OCI-LY1 (cell line): Measurements from ENCODE around the gene TNF.
A peak's percentile ranks its signal among the peaks of the same experiment; 100 is the strongest.
"Not testable (repeated sequence)": the region's sequence is repeated elsewhere in the genome, so short reads cannot be mapped to it uniquely, and the experiment has no call there.

Source experiments
- H2AFZ ChIP-seq: fragments of 200-600 bp; sonication (generic), shearing (Covaris generic); 2 replicates; pipeline ENCODE4 v1.6.0; 2014; ENCODE audit warnings: antibody characterized with exemption, mild to moderate bottlenecking, low read length
- H3F3A ChIP-seq: fragments of 200-600 bp; sonication (generic), shearing (Covaris generic); 2 replicates; pipeline ENCODE4 v1.6.0; 2014; ENCODE audit warnings: mild to moderate bottlenecking, antibody characterized with exemption, low read length, moderate library complexity; ENCODE audit not compliant: insufficient read depth
- H3K27ac ChIP-seq: fragments of 200-600 bp; sonication (generic); 2 replicates; pipeline ENCODE4 v1.5.1; 2014; ENCODE audit warnings: low read length, mixed run types, mild to moderate bottlenecking, low read depth; ENCODE audit not compliant: poor library complexity, severe bottlenecking
- H3K27me3 ChIP-seq: fragments of 200-600 bp; sonication (generic); 2 replicates; pipeline ENCODE4 v1.6.0; 2014; ENCODE audit warnings: antibody characterized with exemption, mild to moderate bottlenecking, low read length, moderate library complexity; ENCODE audit not compliant: insufficient read depth
- H3K36me3 ChIP-seq: fragments of 200-600 bp; sonication (generic); 2 replicates; pipeline ENCODE4 v1.6.1; 2014; ENCODE audit warnings: mild to moderate bottlenecking, antibody characterized with exemption, low read length, moderate library complexity, mixed read lengths; ENCODE audit not compliant: insufficient read depth
- H3K4me1 ChIP-seq: fragments of 200-600 bp; sonication (generic); 2 replicates; pipeline ENCODE4 v1.5.1; 2014; ENCODE audit warnings: mild to moderate bottlenecking, low read length, moderate library complexity; ENCODE audit not compliant: insufficient read depth, severe bottlenecking
- H3K4me2 ChIP-seq: fragments of 200-600 bp; sonication (generic), shearing (Covaris generic); 2 replicates; pipeline ENCODE4 v1.6.1; 2014; ENCODE audit warnings: low read length
- H3K4me3 ChIP-seq: fragments of 200-600 bp; sonication (generic); 2 replicates; pipeline ENCODE4 v1.5.1; 2014; ENCODE audit warnings: low read length, low read depth, mild to moderate bottlenecking, mixed read lengths; ENCODE audit not compliant: poor library complexity, severe bottlenecking
- H3K79me2 ChIP-seq: fragments of 200-600 bp; shearing (Covaris generic); 2 replicates; pipeline ENCODE4 v1.6.1; 2016; ENCODE audit warnings: mixed run types, low read length, mixed read lengths; ENCODE audit not compliant: insufficient read depth
- H3K9ac ChIP-seq: fragments of 200-600 bp; sonication (generic), shearing (Covaris generic); 2 replicates; pipeline ENCODE4 v1.6.1; 2014; ENCODE audit warnings: mild to moderate bottlenecking, low read length, mixed read lengths
- H3K9me2 ChIP-seq: fragments of 200-600 bp; sonication (generic), shearing (Covaris generic); 2 replicates; pipeline ENCODE4 v1.6.1; 2014; ENCODE audit warnings: low read depth, mild to moderate bottlenecking, low read length, mixed read lengths
- H3K9me3 ChIP-seq: fragments of 200-600 bp; shearing (Covaris generic); 2 replicates; pipeline ENCODE4 v1.6.1; 2014; ENCODE audit warnings: low read length, mixed read lengths
- H4K20me1 ChIP-seq: fragments of 200-600 bp; sonication (generic), shearing (Covaris generic); 2 replicates; pipeline ENCODE4 v1.6.0; 2016; ENCODE audit warnings: mild to moderate bottlenecking, low read length; ENCODE audit not compliant: insufficient read depth
- EZH2 ChIP-seq: fragments of 200-600 bp; sonication (generic), shearing (Covaris generic); IDR thresholded peaks from 2 replicates; pipeline ENCODE4 v1.8.0; 2017; ENCODE audit warnings: borderline replicate concordance, mixed run types, mild to moderate bottlenecking, antibody characterized with exemption, low read length, moderate library complexity, mixed read lengths
- TF ChIP-seq, protein P1 (sequence below): fragments of 200-600 bp; sonication (generic), shearing (Covaris generic); IDR thresholded peaks from 2 replicates; pipeline ENCODE4 v1.5.1; 2017; ENCODE audit warnings: mild to moderate bottlenecking, antibody characterized with exemption, low read length, moderate library complexity, mixed read lengths

TNF gene

DNA sequence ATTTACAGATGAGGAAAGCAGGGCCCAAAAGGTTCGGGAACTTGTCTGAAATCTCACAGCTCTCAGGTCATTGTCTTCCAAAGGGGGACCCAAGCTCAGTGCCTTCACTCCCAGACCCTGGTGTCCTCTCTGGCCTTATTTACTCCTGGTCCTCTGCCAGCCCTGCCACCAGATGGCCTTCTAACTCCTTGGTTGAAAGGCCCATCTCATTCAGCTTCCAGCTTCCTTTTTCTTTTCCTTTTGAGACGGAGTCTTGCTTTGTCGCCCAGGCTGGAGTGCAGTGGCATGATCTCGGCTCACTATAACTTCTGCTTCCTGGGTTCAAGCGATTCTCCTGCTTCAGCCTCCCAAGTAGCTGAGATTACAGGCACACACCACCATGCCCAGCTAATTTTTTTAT, 24.0 kb upstream of the TNF start:
- not testable (repeated sequence) for H3K79me2 ChIP-seq, H3K36me3 ChIP-seq, H3K27me3 ChIP-seq, H3K9ac ChIP-seq, H2AFZ ChIP-seq, H3K9me3 ChIP-seq, H3K27ac ChIP-seq, H3K4me3 ChIP-seq, H4K20me1 ChIP-seq, H3K4me2 ChIP-seq, H3F3A ChIP-seq, H3K9me2 ChIP-seq
- H3K4me1 ChIP-seq, result peaks cover 51% of the 10 kb centered on the region
- TF ChIP-seq, protein P1, sequence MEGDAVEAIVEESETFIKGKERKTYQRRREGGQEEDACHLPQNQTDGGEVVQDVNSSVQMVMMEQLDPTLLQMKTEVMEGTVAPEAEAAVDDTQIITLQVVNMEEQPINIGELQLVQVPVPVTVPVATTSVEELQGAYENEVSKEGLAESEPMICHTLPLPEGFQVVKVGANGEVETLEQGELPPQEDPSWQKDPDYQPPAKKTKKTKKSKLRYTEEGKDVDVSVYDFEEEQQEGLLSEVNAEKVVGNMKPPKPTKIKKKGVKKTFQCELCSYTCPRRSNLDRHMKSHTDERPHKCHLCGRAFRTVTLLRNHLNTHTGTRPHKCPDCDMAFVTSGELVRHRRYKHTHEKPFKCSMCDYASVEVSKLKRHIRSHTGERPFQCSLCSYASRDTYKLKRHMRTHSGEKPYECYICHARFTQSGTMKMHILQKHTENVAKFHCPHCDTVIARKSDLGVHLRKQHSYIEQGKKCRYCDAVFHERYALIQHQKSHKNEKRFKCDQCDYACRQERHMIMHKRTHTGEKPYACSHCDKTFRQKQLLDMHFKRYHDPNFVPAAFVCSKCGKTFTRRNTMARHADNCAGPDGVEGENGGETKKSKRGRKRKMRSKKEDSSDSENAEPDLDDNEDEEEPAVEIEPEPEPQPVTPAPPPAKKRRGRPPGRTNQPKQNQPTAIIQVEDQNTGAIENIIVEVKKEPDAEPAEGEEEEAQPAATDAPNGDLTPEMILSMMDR, result peak; percentile 67

DNA sequence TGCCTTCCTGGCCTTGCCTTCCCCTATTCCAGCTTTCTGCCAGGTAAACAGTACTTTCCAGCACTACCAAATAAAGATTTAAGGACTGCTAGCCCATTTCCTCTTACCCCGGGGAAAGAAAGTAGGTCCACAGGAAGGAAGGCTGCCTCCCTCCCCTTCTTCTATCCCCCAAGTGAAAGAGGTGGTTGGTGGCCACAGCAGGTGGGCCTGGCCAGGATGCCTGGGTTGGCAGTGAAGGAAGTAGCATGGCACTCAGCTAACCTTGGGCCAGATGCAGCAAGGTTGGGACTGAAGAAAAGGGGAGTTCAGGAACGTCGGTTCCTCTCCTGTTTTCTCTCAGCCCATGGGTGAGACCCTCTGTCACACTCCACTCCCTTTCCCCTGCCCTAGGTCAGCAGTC, 19.1 kb upstream of the TNF start:
- TF ChIP-seq EZH2, result no peak
- TF ChIP-seq, protein P1, result no peak
- Histone ChIP-seq H3K36me3 (peaks cover 14% of the 10 kb centered on the region), H2AFZ (no peak overlapping the region), H4K20me1 (no peaks in the 10 kb centered on the region), H3K9ac (peak overlapping the region; percentile 14; the same call in 1 of the 2 replicates), H3K27me3 (no peaks in the 10 kb centered on the region), H3K4me2 (no peak overlapping the region; the same call in 1 of the 2 replicates), H3K79me2 (no peaks in the 10 kb centered on the region), H3K27ac (peak overlapping the region; percentile 69), H3K9me3 (no peaks in the 10 kb centered on the region), H3K4me1 (peaks cover 60% of the 10 kb centered on the region), H3F3A (peaks cover 16% of the 10 kb centered on the region; the same call in 1 of the 2 replicates), H3K9me2 (no peaks in the 10 kb centered on the region), H3K4me3 (no peak overlapping the region)

DNA sequence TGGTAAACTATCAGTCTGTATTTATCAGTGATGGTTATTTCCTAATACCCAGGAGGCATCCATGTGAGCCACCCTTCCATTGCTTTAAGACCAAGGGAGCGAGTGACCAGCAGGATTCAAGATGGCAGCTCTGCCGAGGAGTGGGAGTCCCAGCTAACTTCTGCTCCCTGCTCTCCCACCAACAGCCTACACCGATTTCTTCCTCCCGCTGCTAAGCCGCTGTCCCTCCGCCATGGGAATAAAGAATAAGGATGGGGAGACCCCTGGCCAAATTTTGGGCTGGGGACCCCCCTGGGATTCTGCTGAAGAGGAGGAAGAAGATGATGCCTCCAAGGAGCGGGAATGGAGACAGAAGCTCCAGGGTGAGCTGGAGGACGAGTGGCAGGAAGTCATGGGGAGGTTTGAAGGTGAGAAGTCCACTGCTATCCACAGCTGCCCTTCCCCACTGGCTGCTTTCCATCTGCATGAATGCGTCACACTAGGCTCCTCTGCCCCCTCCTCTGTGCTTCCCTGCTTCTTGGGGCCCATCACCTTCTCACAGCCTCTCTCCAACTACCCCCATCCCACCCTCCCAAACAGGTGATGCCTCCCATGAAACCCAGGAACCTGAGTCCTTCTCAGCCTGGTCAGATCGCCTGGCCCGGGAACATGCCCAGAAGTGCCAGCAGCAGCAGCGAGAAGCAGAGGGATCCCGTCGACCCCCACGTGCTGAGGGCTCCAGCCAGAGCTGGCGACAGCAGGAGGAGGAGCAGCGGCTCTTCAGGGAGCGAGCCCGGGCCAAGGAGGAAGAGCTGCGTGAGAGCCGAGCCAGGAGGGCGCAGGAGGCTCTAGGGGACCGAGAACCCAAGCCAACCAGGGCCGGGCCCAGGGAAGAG, 17.7 kb upstream of the TNF start:
- Histone ChIP-seq H3K27ac (peak overlapping the region; percentile 94), H3K79me2 (no peaks in the 10 kb centered on the region), H3F3A (peaks cover 16% of the 10 kb centered on the region; the same call in 1 of the 2 replicates), H4K20me1 (no peaks in the 10 kb centered on the region), H2AFZ (no peak overlapping the region), H3K9ac (peak overlapping the region; percentile 48), H3K9me2 (no peaks in the 10 kb centered on the region), H3K4me1 (peaks cover 69% of the 10 kb centered on the region), H3K4me2 (peak overlapping the region; percentile 56), H3K36me3 (peaks cover 14% of the 10 kb centered on the region), H3K27me3 (no peaks in the 10 kb centered on the region), H3K9me3 (no peaks in the 10 kb centered on the region), H3K4me3 (no peak overlapping the region)
- TF ChIP-seq, protein P1, result no peak
- no peak for TF ChIP-seq EZH2
